Adrenal gland (tissue), 19 donors: ENCODE measurements around the gene LRCH2. TPM values are rescaled to one million over a fixed set of nuclear protein-coding genes. Genes with fewer than 3 reads are reported as not detected.

Experiments used
- DNase-seq, 7 donors: peaks; one replicate each; pipeline ENCODE4 v3.0.0-alpha.2; 2019 to 2020
- H3K27ac ChIP-seq, 5 donors: fragments of 200-600 bp; sonication (generic) in 4 of 5; 1 replicate in 3 of 5; 2 replicates in 2 of 5; pipeline versions ENCODE4 v1.5.1 to v1.8.0; 2016 to 2020; ENCODE audit warnings: mild to moderate bottlenecking in 1 of 5
- H3K27me3 ChIP-seq: fragments of 200-600 bp; 2 replicates; pipeline ENCODE4 v1.8.0; 2021
- H3K36me3 ChIP-seq, 2 donors: fragments of 200-600 bp; replicated peaks in 1 of 2; 1 replicate in 1 of 2; 2 replicates in 1 of 2; pipeline versions ENCODE4 v1.5.1 to v1.8.0; 2018 to 2022
- H3K4me1 ChIP-seq, 2 donors: fragments of 200-600 bp; replicated peaks in 1 of 2; 1 replicate in 1 of 2; 2 replicates in 1 of 2; pipeline versions ENCODE4 v1.5.1 to v1.8.0; 2018 to 2021
- H3K4me3 ChIP-seq, 4 donors: fragments of 200-600 bp; sonication (generic) in 3 of 4; one replicate each; pipeline ENCODE4 v1.5.1; 2016 to 2018
- H3K9me3 ChIP-seq, 3 donors: fragments of 200-600 bp; sonication (generic) in 1 of 3; replicated peaks in 1 of 3; 1 replicate in 2 of 3; 2 replicates in 1 of 3; pipeline versions ENCODE4 v1.5.1 to v1.8.0; 2016 to 2021
- POLR2A ChIP-seq, 2 donors: fragments of 450-650 bp; IDR thresholded peaks; one replicate each; pipeline ENCODE4 v1.6.1; 2017; ENCODE audit warnings: antibody characterized with exemption in 2 of 2, mild to moderate bottlenecking in 2 of 2, moderate library complexity in 1 of 2
- WGBS, 4 donors: extraction: QIAGEN DNeasy Blood & Tissue Kit in 2 of 4; methylation state at CpG; one replicate each; pipeline versions ENCODE4 v1.1.5 to v1.1.7; 2013 to 2017; 5-methylcytosine and 5-hydroxymethylcytosine counted together
- intact Hi-C, 2 donors: fragments of 100-400 bp; cut with DNase I; formaldehyde crosslinking; loops; one replicate each; pipeline versions ENCODE4 v1.14.1 to v1.15.0; 2022 to 2023
- long read RNA-seq, 10 donors: library from polyadenylated mRNA in 3 of 10; unstranded in 2 of 10; stranded (forward) in 1 of 10; transcript quantifications; one replicate each; pipeline ENCODE4 v2.0.0 and lab custom pipeline, GENCODE V29; 2021 to 2026
- polyA plus RNA-seq, 3 donors: library from polyadenylated mRNA; stranded (reverse); fragments of 200-250 nt in 2 of 3; fragments of 350-450 nt in 1 of 3; fragmentation: Illumina TruSeq in 1 of 3; extraction: RNeasy Lipid Tissue Mini Kit (QIAGEN cat#74804) in 1 of 3; gene quantifications; one replicate each; pipeline ENCODE4 v1.2.3, GENCODE V29; 2013 to 2014
- total RNA-seq, 9 donors: library from RNA; depleted of rRNA in 4 of 9; stranded (reverse); fragments of >200 nt in 4 of 9; fragments of 120-200 nt in 1 of 9; fragmentation: NEBNext Ultra II Directional in 1 of 9; extraction: Animal tissue kit (Norgen Biotek cat#: 25700) in 1 of 9; gene quantifications; one replicate each; pipeline versions ENCODE4 v1.1.0 to v1.2.4, GENCODE V29; 2013 to 2023
- TF ChIP-seq, protein P1 (sequence below), 6 experiments: fragments of 450-650 bp in 4 of 6; fragments of 200-600 bp in 2 of 6; sonication (generic) in 1 of 6; IDR thresholded peaks; 1 replicate in 5 of 6; 2 replicates in 1 of 6; pipeline versions ENCODE4 v1.5.1 to v1.8.0; 2016 to 2021; ENCODE audit warnings: antibody characterized with exemption in 6 of 6, mild to moderate bottlenecking in 2 of 6, moderate library complexity in 1 of 6
- donor health status: healthy with polysubstance abuse.
- donor health status: Bipolar disorder and iron deficiency.
- donor health status: DM: yes; HTN: yes; CAD: no.
- donor health status: DM: no; HTN: no; CAD: no.
- donor health status: DM: no; HTN: no; CAD: no.
- donor health status: DM: yes; HTN: yes; CAD: no.

Gene LRCH2, protein sequence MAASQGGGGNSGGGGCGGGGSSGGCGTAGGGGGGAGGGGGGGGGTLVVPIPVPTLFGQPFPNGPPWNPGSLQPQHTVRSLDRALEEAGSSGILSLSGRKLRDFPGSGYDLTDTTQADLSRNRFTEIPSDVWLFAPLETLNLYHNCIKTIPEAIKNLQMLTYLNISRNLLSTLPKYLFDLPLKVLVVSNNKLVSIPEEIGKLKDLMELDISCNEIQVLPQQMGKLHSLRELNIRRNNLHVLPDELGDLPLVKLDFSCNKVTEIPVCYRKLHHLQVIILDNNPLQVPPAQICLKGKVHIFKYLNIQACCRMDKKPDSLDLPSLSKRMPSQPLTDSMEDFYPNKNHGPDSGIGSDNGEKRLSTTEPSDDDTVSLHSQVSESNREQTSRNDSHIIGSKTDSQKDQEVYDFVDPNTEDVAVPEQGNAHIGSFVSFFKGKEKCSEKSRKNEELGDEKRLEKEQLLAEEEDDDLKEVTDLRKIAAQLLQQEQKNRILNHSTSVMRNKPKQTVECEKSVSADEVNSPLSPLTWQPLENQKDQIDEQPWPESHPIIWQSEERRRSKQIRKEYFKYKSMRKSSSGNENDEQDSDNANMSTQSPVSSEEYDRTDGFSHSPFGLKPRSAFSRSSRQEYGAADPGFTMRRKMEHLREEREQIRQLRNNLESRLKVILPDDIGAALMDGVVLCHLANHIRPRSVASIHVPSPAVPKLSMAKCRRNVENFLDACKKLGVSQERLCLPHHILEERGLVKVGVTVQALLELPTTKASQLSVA
- 1 to 10 TPM; 4.3 to 8.7 (median 6.2) TPM for total RNA-seq
- 1 to 10 TPM; 2.3 to 6.3 (median 3.5) TPM for polyA plus RNA-seq
- long read RNA-seq, donor 1, full-length matches to known transcripts: 1 of 1 reads
- long read RNA-seq, donor 1, partial matches to known transcripts: 0 of 1 reads
- long read RNA-seq, donor 1, other reads (novel, unspliced or antisense): 0 of 1 reads
- long read RNA-seq, donor 2: 0 reads
- long read RNA-seq, donor 3: 0 reads
- long read RNA-seq, donor 4: 0 reads
- long read RNA-seq, donor 5, partial matches to known transcripts: 1 of 2 reads
- long read RNA-seq, donor 5, other reads (novel, unspliced or antisense): 1 of 2 reads
- long read RNA-seq, donor 6: 0 reads
- long read RNA-seq, donor 7, full-length matches to known transcripts: 1 of 1 reads
- long read RNA-seq, donor 7, partial matches to known transcripts: 0 of 1 reads
- long read RNA-seq, donor 7, other reads (novel, unspliced or antisense): 0 of 1 reads
- long read RNA-seq, donor 8, full-length matches to known transcripts: 1 of 1 reads
- long read RNA-seq, donor 8, partial matches to known transcripts: 0 of 1 reads
- long read RNA-seq, donor 8, other reads (novel, unspliced or antisense): 0 of 1 reads
- long read RNA-seq, donor 9, full-length matches to known transcripts: 2 of 2 reads
- long read RNA-seq, donor 9, partial matches to known transcripts: 0 of 2 reads
- long read RNA-seq, donor 9, other reads (novel, unspliced or antisense): 0 of 2 reads
- long read RNA-seq, donor 10, full-length matches to known transcripts: 1 of 1 reads
- long read RNA-seq, donor 10, partial matches to known transcripts: 0 of 1 reads
- long read RNA-seq, donor 10, other reads (novel, unspliced or antisense): 0 of 1 reads

DNA sequence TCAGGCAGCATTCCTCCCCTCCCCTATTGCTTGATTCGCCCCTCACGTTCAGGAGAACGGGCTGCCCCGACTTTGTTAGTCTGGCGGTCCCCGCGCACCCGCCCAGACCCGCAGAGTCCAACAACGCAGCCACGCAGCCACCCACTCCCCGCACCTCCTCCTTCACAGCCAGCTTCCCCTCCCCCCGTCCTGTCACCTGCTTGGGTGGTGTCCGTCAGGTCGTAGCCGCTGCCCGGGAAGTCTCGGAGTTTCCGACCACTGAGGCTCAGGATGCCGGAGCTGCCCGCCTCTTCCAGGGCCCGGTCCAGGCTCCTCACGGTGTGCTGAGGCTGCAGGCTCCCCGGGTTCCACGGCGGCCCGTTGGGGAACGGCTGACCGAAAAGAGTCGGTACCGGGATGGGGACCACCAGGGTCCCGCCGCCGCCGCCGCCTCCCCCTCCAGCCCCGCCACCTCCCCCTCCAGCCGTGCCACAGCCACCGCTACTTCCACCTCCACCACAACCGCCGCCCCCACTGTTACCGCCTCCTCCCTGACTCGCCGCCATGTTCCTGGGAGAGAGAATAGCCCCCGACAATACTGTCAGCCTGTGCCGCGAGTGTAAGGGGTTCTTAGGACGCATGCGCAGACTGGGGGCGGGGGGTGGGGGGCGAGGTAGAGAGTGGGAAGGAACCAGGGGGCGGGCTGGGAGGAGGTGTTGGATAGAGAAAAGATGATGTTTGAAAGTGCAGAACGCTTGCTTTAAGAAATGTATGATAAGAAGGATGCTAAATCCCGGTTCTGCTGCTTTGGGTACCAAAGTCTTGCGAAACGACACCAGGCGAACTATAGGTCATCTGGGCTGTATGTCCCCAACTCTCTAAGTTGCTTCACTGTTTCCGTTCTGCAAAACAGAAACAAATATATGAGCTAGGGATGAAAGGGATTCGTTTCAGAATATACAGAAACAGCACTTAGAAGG, at the start of gene LRCH2:
TSS of gene LRCH2 (minus strand) at position 600 of the 959 bp plus-strand sequence. CDS start at position 545, 55 bp downstream.
- TF ChIP-seq POLR2A (IDR thresholded peaks at IDR 0.05): no peak
- TF ChIP-seq, protein P1, sequence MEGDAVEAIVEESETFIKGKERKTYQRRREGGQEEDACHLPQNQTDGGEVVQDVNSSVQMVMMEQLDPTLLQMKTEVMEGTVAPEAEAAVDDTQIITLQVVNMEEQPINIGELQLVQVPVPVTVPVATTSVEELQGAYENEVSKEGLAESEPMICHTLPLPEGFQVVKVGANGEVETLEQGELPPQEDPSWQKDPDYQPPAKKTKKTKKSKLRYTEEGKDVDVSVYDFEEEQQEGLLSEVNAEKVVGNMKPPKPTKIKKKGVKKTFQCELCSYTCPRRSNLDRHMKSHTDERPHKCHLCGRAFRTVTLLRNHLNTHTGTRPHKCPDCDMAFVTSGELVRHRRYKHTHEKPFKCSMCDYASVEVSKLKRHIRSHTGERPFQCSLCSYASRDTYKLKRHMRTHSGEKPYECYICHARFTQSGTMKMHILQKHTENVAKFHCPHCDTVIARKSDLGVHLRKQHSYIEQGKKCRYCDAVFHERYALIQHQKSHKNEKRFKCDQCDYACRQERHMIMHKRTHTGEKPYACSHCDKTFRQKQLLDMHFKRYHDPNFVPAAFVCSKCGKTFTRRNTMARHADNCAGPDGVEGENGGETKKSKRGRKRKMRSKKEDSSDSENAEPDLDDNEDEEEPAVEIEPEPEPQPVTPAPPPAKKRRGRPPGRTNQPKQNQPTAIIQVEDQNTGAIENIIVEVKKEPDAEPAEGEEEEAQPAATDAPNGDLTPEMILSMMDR (IDR thresholded peaks at IDR 0.05): no peak
- Histone ChIP-seq H3K27me3 (peaks cover 16% of the 10 kb centered on the region), H3K27ac (peak within 1 kb of the TSS in 3 of 5 donors; percentile 47 to 79 (median 56)), H3K4me1 (no peaks in the 10 kb centered on the region), H3K9me3 (no peaks in the 10 kb centered on the region), H3K4me3 (peak within 1 kb of the TSS in 2 of 4 donors; percentile 28 to 65), H3K36me3 (no peaks in the 10 kb centered on the region)
- WGBS, 4 donors: 1 to 22% (median 6%) methylated on average over 21 to 59 of the region's 59 CpGs
- DNase-seq: peak; percentile 5 to 54 (median 32)
- intact Hi-C loops: no loop called here

DNA sequence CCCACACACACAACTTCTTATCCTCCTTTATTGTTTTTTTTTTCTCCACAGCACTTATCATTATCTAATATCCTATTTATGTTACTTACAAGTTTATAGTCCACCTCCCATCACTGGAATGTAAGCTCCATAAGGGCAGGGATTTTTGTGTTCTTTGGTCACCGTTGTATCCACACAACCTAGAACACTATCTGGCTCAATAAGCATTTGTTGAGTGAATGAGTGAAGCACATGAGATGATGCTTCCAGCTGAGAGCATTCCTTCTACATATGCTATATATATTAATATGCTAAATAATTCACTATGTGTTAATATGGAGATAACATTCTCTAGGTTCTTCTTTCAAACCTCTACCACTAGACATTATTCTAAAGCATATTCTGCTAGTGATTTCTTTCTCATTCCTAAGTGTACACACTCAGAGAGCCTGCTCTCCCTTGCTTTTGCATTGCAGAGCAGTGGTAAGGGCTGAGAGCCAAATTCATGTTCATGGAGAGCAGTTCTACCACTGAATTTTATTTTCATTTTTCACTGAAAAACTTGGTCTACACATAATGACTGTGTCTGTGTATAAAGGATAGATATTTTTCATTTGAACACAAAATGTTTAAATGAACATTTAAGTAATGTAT, 35.3 kb upstream of the LRCH2 start:
- H3K36me3 ChIP-seq: no peaks in the 10 kb centered on the region
- 87 to 100% (median 92%) methylated on average over 1 of the region's 1 CpG for WGBS, 4 donors
- H3K27me3 ChIP-seq: peaks cover 4% of the 10 kb centered on the region
- DNase-seq: no peak
- intact Hi-C loops: no loop called here
- no peak overlapping the region for H3K4me3 ChIP-seq
- TF ChIP-seq, protein P1 (IDR thresholded peaks at IDR 0.05): no peak
- no peak for TF ChIP-seq POLR2A (IDR thresholded peaks at IDR 0.05)
- H3K27ac ChIP-seq: no peak overlapping the region
- H3K4me1 ChIP-seq: no peaks in the 10 kb centered on the region
- H3K9me3 ChIP-seq: no peaks in the 10 kb centered on the region

DNA sequence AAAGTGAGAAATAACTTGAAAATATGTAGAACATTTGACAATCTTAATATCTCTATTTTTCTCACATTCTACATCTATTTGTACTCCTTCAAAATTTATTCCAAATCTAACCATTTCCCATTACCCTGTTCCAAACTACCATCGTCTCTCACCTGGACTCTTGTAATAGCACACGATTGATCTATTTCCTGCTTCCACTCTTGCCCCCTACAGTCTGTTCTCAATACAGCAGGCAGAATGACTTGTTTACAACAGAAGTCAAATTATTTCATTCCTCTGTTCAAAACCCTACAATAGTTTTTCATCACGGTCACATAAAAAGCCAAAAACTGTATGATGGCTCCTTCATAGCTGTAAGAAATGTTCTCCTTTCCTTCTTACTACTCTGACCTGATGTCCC, 34.5 kb upstream of the LRCH2 start:
- peak in 1 of 7 donors; percentile 2 for DNase-seq
- Histone ChIP-seq H3K9me3 (no peaks in the 10 kb centered on the region), H3K36me3 (no peaks in the 10 kb centered on the region), H3K27ac (no peak overlapping the region), H3K4me1 (no peaks in the 10 kb centered on the region), H3K27me3 (peaks cover 4% of the 10 kb centered on the region), H3K4me3 (no peak overlapping the region)
- WGBS, 4 donors: 23 to 38% (median 35%) methylated on average over 3 of the region's 3 CpGs
- intact Hi-C loops: no loop called here
- TF ChIP-seq, protein P1 (IDR thresholded peaks at IDR 0.05): peak in 4 of 6 experiments; percentile 30 to 43 (median 40)
- no peak for TF ChIP-seq POLR2A (IDR thresholded peaks at IDR 0.05)
